Measurements from ENCODE around the gene PRR15L.

- no peak for TF ChIP-seq CTCF (optimal IDR thresholded peaks at IDR 0.05 in 1 of 3, IDR thresholded peaks at IDR 0.05 in 1 of 3, conservative IDR thresholded peaks at IDR 0.05 in 1 of 3; ENCODE audit: extremely low read depth in 1 of 3, insufficient read depth in 2 of 3, low read length in 3 of 3)
- TF ChIP-seq EZH2 (IDR thresholded peaks at IDR 0.05; ENCODE audit: low read length) = no peak
These were observed 26.0 kb upstream of the PRR15L start for GRCh38 chr17:47983492-47984223.
